DND-41 (cell line): ENCODE measurements around the gene PAXIP1.

ENCODE experiments used
- ATAC-seq: fragments of 200-7000 bp; cut with Tn5 transposase; 3 replicates; pipeline ENCODE4 v1.9.1; 2021; ENCODE audit warnings: low read depth; ENCODE audit not compliant: insufficient read depth
- DNase-seq: peaks from one replicate; pipeline ENCODE4 v3.0.0-alpha.2; 2020
- H2AFZ ChIP-seq: 2 replicates; pipeline ENCODE4 v1.6.0; 2012; ENCODE audit warnings: low read depth, low read length
- H3K27ac ChIP-seq: 2 replicates; pipeline ENCODE4 v1.5.1; 2012; ENCODE audit warnings: low read length, inconsistent platforms
- H3K27me3 ChIP-seq: fragments of 200-600 bp; sonication (generic); 2 replicates; pipeline ENCODE4 v1.6.0; 2012; ENCODE audit warnings: low read length, mild to moderate bottlenecking, inconsistent platforms; ENCODE audit not compliant: insufficient read depth, poor library complexity
- H3K36me3 ChIP-seq: 2 replicates; pipeline ENCODE4 v1.5.1; 2012; ENCODE audit warnings: low read length, inconsistent platforms; ENCODE audit not compliant: insufficient read depth
- H3K4me1 ChIP-seq: 2 replicates; pipeline ENCODE4 v1.5.1; 2012; ENCODE audit warnings: mild to moderate bottlenecking, low read length; ENCODE audit not compliant: insufficient read depth
- H3K4me2 ChIP-seq: 2 replicates; pipeline ENCODE4 v1.6.0; 2012; ENCODE audit warnings: mild to moderate bottlenecking, moderate library complexity, low read length, inconsistent platforms; ENCODE audit not compliant: insufficient read depth
- H3K4me3 ChIP-seq, 2 experiments: fragments of 200-600 bp in 1 of 2; shearing (Covaris generic) in 1 of 2; 2 replicates each; pipeline ENCODE4 v1.5.1; 2012 to 2016; ENCODE audit warnings: inconsistent platforms in 2 of 2, low read length in 2 of 2, mild to moderate bottlenecking in 2 of 2, low read depth in 1 of 2, moderate library complexity in 1 of 2
- H3K79me2 ChIP-seq: 2 replicates; pipeline ENCODE4 v1.6.0; 2012; ENCODE audit warnings: low read length, inconsistent platforms; ENCODE audit not compliant: insufficient read depth
- H3K9ac ChIP-seq: 2 replicates; pipeline ENCODE4 v1.6.0; 2012; ENCODE audit warnings: low read depth, mild to moderate bottlenecking, inconsistent platforms, low read length, moderate library complexity
- H3K9me3 ChIP-seq: 2 replicates; pipeline ENCODE4 v1.5.1; 2012; ENCODE audit warnings: low read length, moderate library complexity, mild to moderate bottlenecking, inconsistent platforms; ENCODE audit not compliant: insufficient read depth, severe bottlenecking
- H4K20me1 ChIP-seq: 2 replicates; pipeline ENCODE4 v1.6.0; 2012; ENCODE audit warnings: low read length; ENCODE audit not compliant: insufficient read depth
- EZH2 ChIP-seq: IDR thresholded peaks from 3 replicates; pipeline ENCODE4 v1.6.1; 2012; ENCODE audit warnings: borderline replicate concordance, low read depth, mild to moderate bottlenecking, moderate library complexity, low read length, inconsistent platforms; ENCODE audit not compliant: severe bottlenecking
- TF ChIP-seq, protein P1 (sequence below): IDR thresholded peaks from 2 replicates; pipeline ENCODE4 v1.5.1; 2012; ENCODE audit warnings: borderline replicate concordance, low read length, moderate library complexity, mild to moderate bottlenecking; ENCODE audit not compliant: poor library complexity, severe bottlenecking; ENCODE audit errors: extremely low read depth

The PAXIP1 gene, protein sequence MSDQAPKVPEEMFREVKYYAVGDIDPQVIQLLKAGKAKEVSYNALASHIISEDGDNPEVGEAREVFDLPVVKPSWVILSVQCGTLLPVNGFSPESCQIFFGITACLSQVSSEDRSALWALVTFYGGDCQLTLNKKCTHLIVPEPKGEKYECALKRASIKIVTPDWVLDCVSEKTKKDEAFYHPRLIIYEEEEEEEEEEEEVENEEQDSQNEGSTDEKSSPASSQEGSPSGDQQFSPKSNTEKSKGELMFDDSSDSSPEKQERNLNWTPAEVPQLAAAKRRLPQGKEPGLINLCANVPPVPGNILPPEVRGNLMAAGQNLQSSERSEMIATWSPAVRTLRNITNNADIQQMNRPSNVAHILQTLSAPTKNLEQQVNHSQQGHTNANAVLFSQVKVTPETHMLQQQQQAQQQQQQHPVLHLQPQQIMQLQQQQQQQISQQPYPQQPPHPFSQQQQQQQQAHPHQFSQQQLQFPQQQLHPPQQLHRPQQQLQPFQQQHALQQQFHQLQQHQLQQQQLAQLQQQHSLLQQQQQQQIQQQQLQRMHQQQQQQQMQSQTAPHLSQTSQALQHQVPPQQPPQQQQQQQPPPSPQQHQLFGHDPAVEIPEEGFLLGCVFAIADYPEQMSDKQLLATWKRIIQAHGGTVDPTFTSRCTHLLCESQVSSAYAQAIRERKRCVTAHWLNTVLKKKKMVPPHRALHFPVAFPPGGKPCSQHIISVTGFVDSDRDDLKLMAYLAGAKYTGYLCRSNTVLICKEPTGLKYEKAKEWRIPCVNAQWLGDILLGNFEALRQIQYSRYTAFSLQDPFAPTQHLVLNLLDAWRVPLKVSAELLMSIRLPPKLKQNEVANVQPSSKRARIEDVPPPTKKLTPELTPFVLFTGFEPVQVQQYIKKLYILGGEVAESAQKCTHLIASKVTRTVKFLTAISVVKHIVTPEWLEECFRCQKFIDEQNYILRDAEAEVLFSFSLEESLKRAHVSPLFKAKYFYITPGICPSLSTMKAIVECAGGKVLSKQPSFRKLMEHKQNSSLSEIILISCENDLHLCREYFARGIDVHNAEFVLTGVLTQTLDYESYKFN

DNA sequence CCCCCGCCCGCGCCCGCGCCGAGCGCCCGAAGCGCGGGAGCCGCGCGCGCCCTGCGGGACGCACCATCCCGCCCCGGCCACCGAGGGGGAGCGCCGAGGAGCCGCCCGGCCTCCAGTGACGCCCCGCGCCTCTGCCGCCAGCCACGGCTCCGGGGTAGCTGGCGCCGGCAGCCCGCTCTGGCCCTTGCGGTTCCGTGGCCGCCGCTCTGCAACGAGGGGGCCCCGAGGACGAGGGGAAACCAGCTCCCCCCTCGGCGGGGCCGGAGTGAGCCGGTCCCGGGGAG, at the start of gene PAXIP1:
Gene PAXIP1 (minus strand): TSS at position 33 of the 284 bp plus-strand sequence. CDS start 195 bp downstream, outside the sequence.
- peaks cover 20% of the 10 kb centered on the region for H3K36me3 ChIP-seq
- peak within 1 kb of the TSS; percentile 97 for H3K27ac ChIP-seq
- peaks cover 58% of the 10 kb centered on the region for H3K79me2 ChIP-seq
- peaks cover 46% of the 10 kb centered on the region for H3K4me1 ChIP-seq
- peak within 1 kb of the TSS; percentile 99 for H3K9ac ChIP-seq
- TF ChIP-seq, protein P1, sequence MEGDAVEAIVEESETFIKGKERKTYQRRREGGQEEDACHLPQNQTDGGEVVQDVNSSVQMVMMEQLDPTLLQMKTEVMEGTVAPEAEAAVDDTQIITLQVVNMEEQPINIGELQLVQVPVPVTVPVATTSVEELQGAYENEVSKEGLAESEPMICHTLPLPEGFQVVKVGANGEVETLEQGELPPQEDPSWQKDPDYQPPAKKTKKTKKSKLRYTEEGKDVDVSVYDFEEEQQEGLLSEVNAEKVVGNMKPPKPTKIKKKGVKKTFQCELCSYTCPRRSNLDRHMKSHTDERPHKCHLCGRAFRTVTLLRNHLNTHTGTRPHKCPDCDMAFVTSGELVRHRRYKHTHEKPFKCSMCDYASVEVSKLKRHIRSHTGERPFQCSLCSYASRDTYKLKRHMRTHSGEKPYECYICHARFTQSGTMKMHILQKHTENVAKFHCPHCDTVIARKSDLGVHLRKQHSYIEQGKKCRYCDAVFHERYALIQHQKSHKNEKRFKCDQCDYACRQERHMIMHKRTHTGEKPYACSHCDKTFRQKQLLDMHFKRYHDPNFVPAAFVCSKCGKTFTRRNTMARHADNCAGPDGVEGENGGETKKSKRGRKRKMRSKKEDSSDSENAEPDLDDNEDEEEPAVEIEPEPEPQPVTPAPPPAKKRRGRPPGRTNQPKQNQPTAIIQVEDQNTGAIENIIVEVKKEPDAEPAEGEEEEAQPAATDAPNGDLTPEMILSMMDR = no peak
- TF ChIP-seq EZH2 = no peak
- peak; percentile 67 for ATAC-seq
- H3K9me3 ChIP-seq = no peaks in the 10 kb centered on the region
- peak within 1 kb of the TSS; percentile 77 for H3K4me2 ChIP-seq
- peak; percentile 70 for DNase-seq
- peaks cover 20% of the 10 kb centered on the region for H4K20me1 ChIP-seq
- H2AFZ ChIP-seq = peak within 1 kb of the TSS; percentile 98
- H3K4me3 ChIP-seq = peak within 1 kb of the TSS; percentile 80 to 81
- H3K27me3 ChIP-seq = no peaks in the 10 kb centered on the region

DNA sequence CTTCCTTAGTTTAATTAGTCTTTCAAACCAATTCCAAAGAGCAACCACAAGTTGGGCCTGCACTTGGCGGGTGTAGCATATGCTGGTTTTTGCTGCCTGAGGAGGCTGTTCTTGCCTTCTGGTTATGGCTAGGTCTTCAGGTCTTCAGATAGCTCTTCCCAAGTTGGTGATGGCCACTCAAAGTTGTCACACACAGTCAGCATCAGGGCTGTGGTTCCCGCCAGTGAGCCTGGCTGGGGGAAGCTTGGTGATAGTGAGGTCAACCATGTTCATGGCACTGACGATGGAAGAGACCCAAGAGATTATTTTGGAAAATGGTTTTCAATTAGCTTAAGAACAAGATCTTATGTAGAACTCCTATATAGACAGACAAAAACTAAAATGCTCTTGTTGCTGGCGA, 48.4 kb upstream of the PAXIP1 start:
- DNase-seq = no peak
- H3K4me3 ChIP-seq = no peak overlapping the region
- no peak for TF ChIP-seq EZH2
- TF ChIP-seq, protein P1 = no peak
- no peaks in the 10 kb centered on the region for H3K79me2 ChIP-seq
- no peak for ATAC-seq
- no peaks in the 10 kb centered on the region for H3K4me1 ChIP-seq
- H3K27ac ChIP-seq = no peak overlapping the region
- H3K9me3 ChIP-seq = no peaks in the 10 kb centered on the region
- H3K27me3 ChIP-seq = no peaks in the 10 kb centered on the region
- no peak overlapping the region for H3K9ac ChIP-seq
- H2AFZ ChIP-seq = no peak overlapping the region
- no peaks in the 10 kb centered on the region for H3K36me3 ChIP-seq
- no peaks in the 10 kb centered on the region; the same call in 1 of the 2 replicates for H4K20me1 ChIP-seq
- no peak overlapping the region for H3K4me2 ChIP-seq

DNA sequence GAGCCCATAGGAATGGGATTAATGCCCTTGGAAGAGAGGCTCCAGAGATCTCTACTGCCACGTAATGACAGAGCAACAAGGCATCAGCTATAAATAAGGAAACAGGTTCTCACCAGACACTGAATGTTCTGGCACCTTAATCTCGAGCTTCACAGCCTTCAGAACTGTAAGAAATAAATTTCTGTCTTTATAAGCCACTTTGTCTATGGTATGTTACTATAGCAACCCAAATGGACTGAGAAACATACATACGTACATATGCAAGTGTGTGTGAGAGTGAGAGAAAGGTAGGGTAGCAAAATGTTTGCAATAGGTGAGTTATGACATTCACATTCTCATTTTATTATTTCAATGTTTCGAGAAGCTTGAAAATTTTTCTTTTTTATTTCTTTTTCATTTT, 45.1 kb upstream of the PAXIP1 start:
- Histone ChIP-seq H4K20me1 (no peaks in the 10 kb centered on the region; the same call in 1 of the 2 replicates), H3K79me2 (no peaks in the 10 kb centered on the region), H2AFZ (no peak overlapping the region), H3K27me3 (no peaks in the 10 kb centered on the region), H3K9ac (no peak overlapping the region), H3K9me3 (no peaks in the 10 kb centered on the region), H3K27ac (no peak overlapping the region), H3K4me3 (no peak overlapping the region), H3K4me1 (no peaks in the 10 kb centered on the region), H3K4me2 (no peak overlapping the region), H3K36me3 (no peaks in the 10 kb centered on the region)
- TF ChIP-seq, protein P1 = no peak
- TF ChIP-seq EZH2 = no peak
- no peak for DNase-seq
- no peak for ATAC-seq
